Activated T-cell treated with anti-CD3 and anti-CD28 coated beads, Interleukin-2, amount 50 U/mL, for 1 hour (primary cell): ENCODE data around the gene ATG2B.

Experiments
- DNase-seq: peaks from one replicate; pipeline ENCODE4 v3.0.0-alpha.2; 2020

ATG2B gene, protein sequence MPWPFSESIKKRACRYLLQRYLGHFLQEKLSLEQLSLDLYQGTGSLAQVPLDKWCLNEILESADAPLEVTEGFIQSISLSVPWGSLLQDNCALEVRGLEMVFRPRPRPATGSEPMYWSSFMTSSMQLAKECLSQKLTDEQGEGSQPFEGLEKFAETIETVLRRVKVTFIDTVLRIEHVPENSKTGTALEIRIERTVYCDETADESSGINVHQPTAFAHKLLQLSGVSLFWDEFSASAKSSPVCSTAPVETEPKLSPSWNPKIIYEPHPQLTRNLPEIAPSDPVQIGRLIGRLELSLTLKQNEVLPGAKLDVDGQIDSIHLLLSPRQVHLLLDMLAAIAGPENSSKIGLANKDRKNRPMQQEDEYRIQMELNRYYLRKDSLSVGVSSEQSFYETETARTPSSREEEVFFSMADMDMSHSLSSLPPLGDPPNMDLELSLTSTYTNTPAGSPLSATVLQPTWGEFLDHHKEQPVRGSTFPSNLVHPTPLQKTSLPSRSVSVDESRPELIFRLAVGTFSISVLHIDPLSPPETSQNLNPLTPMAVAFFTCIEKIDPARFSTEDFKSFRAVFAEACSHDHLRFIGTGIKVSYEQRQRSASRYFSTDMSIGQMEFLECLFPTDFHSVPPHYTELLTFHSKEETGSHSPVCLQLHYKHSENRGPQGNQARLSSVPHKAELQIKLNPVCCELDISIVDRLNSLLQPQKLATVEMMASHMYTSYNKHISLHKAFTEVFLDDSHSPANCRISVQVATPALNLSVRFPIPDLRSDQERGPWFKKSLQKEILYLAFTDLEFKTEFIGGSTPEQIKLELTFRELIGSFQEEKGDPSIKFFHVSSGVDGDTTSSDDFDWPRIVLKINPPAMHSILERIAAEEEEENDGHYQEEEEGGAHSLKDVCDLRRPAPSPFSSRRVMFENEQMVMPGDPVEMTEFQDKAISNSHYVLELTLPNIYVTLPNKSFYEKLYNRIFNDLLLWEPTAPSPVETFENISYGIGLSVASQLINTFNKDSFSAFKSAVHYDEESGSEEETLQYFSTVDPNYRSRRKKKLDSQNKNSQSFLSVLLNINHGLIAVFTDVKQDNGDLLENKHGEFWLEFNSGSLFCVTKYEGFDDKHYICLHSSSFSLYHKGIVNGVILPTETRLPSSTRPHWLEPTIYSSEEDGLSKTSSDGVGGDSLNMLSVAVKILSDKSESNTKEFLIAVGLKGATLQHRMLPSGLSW (N-terminal part only)

DNA sequence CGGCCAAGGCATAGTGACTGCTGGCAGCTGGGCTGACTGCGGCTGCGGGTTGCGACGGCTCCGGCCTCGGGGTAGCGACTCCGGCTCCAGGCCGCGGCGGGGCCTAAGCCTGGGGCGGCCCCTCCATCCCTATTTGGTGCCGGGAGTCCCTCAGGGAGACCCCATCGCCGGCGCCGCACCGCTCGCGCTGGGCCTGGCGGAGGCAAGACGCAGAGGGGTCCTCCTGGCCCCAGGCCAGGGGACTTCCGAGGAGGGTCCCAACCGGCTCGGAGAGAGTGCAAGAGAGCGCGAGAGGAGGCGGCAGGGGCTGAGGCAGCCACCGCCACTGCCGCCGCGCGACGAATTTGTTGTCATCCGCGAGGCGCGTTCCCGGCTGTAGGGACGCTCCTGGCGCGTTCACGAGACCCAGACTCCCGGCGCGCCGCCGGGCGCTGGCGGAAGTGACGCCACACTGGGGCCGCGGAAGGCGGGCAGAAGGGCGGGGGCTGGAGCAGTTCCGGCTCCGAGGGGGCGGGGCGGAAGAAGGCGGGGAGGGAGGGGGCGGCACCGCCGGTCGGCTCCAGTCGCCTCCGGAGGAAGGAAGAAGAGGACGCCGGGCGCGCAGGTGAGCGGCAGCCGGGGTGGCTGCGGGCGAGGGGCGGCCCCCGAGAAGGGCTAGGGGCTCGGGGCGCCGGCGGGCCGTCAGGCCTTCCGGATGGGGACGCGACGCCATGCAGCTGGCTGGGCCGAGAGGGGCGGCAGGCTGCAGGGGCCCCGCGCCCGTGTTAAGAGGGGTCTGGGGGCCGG lies at the start of gene ATG2B, which contains the start of gene GSKIP:
Gene ATG2B, minus strand, starts transcription at position 377 of the 786 bp plus-strand sequence. Its CDS starts 365 bp downstream, at position 12.
Gene GSKIP, plus strand, starts transcription at position 562 of the 786 bp plus-strand sequence. CDS start 18,722 bp downstream, outside the sequence.
- DNase-seq: peak; percentile 99

DNA sequence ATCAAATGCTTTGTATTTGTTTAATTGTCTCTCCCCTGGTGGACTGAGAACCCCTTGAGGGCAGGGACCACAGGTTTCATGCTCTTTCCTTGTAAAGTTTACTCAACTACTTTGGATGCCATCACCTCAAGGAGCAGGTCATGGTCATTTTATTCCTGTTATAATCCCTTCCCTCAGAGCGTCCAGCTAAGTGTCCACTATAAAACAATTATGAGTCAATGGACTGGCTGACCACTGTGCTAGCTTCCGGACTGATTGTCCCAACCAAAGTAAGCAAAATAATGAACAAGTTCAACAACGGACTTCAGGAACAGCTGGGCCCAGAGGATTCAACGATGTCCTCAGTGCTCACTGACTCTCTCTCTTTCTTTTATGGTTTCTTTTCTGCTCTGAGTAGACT lies 47.0 kb upstream of the ATG2B start:
- no peak for DNase-seq

DNA sequence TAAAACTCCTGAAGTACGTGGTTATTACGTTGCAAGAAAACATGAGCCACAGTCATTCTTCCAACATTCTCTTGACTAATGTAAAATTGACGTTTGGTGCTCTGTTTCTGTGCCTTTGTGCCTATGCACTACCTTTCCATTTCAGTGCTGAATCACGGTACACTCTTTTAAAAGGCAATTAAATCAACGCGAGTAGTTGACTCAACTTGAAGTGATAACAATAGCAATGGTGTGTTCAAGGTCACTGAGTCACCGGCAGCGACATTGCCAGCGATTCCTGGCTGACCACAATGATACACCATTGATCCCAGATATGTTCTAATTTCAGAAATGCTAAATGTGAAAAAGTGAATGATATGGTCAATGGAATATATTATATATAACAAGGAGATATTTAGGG lies 46.6 kb upstream of the ATG2B start:
- DNase-seq: no peak

DNA sequence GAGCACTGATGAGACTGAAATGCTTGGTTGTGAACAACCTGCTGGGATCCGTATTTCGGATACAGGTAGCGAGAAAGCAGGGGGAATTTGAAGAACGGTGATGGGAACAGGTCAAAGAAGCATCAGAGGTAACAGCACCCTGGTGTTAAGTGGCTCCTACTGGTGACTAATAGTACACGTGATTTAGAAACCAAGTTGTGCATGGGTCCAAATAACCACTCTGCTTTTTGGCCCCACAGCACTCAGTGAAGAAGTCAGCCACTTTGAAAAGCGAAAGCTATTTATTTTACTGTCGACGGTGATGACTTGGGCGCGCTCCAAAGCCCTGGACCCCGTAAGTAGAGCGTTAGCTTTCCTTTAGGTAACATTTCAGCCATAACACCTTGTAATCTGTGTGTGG lies 45.5 kb upstream of the ATG2B start:
- no peak for DNase-seq

DNA sequence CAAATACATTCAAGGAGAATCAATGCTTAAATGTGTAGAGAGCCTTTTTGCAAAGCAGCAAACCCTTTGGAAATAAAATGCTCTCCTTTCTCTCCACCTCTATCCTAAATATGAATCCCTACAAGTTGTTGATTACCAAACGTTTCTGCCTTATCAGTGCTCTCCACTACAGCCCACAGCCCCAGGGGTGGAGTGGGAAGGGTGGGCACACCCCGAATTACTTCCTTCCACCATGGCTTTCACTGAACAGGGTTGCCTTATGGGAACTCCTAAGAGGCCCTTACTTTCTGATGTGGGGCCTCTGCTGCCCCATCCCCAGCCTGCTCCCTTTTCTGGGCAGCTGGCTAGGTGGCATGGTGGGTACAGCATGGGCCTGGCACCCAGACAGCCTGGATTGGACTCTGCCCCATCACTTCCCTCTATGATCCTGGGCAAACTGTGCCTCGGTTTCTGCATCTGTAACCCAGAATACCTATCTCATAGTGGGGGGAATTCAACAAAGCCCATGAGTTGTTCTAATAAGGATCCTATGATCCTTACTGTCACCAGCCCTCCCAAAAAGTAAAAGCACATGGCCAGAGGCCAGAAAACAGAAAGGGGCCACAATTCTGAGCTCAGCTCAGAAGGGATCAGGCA lies 44.9 kb upstream of the ATG2B start:
- DNase-seq: no peak

DNA sequence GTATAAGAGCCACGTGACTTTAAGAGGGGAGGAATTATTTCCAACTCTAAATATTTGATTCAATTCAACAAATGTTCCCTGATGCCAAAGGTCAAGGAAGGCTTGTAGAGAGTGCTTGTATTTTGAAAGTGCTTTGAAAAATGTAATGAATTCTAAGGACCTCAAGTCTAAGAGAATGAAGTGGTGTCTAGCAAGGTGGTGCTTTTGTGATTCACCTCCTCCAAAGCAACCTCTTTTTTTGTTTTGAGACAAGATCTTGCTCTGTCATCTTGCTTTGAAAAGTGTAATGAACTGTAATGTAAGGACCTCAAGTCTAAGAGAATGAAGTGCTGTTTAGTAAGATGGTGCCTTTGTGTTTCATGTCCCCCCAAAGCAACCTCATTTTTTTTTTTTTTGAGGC lies 42.5 kb upstream of the ATG2B start:
- DNase-seq: no peak

DNA sequence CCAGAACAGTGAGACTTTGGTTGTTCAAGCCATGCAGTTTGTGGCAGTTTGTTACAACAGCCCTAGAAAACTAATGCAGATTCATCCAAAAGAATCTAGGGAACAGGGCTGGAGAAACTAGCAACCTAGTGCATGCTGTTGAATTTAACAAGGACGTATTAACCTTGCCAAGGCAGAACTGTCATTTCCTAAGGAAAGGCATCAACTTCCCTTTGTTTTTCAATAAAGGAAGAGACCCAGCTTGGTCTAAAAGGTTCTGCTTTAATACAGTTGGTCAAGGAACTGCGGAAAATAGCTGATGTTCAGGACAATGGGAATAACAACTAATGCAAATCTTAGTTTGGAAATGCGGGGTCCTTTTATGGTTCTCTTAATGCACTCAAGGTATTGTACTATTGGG lies 40.3 kb upstream of the ATG2B start:
- DNase-seq: no peak

DNA sequence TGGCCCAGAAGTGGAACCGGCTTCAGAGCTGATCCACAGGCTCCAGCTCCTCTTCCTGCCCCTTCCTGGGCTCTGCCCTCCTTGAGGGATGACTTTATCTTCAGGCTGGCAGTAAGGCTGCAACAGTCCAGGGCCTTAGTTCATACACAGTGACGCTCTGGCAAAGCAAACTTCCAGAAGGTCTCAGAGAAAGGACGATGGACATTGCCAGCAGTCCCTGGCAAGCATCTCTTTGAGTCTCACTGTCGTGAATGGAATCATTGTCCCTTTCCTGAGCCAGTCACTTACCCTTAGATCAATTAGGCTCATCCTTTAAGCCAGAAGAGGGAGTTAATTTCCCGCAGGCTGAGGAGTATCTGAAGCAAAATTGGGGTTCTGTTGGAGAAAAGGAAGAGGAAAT lies 37.4 kb upstream of the ATG2B start:
- no peak for DNase-seq

DNA sequence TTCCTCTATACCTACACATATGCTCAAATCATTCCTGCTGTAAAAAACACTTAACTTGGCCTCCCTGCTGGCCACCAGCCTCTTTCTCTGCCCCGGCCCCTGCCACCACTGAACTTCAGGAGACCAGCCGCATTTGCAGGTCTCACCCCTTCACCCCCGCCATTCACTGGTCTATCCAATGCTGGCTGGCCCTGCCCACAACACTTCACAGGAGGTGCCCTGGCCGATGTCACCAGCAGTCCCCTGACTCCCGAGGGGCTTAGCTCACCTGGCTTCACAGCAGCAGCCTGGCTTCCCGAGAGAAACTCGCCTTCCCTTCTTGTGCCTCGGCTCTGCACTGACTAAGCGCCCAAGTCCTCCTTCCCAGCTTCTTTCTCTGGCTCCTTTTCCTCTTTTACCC lies 36.3 kb upstream of the ATG2B start:
- DNase-seq: no peak

DNA sequence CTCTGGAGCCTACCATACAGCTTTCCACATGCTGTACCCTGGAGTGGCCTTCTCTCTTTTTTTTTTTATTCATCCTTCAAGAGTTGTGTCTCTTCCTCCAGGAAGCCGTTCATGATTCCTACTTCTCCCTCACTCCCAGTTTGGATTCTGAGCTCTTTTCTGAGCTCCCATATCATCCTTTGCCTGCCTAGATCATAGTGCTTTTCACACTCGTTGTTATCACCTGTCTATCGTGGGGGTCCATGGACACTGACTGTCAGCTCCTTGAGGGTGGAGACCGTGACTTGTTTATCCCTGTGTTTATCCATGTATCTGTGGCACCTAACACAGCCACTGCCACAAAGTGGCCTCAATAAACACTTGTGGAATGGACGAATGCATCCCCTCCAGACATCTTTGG lies 35.8 kb upstream of the ATG2B start:
- no peak for DNase-seq

DNA sequence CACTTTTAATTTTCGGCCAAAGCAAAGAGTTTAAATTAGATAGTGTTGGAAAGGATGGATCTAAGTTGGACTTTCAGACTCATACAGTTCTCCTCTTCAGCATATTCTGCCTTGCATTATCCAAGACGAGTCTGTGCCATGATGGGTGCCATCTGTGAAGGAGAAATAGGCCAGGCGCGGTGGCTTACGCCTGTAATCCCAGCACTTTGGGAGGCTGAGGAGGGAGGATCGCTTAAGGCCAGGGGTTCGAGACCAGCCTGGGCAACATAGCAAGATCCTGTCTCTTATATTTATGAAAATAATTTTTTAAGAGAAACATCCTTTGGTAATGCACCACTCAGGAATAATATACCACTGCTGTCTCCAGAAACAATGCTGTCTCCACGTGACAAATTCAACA lies 35.3 kb upstream of the ATG2B start:
- no peak for DNase-seq

DNA sequence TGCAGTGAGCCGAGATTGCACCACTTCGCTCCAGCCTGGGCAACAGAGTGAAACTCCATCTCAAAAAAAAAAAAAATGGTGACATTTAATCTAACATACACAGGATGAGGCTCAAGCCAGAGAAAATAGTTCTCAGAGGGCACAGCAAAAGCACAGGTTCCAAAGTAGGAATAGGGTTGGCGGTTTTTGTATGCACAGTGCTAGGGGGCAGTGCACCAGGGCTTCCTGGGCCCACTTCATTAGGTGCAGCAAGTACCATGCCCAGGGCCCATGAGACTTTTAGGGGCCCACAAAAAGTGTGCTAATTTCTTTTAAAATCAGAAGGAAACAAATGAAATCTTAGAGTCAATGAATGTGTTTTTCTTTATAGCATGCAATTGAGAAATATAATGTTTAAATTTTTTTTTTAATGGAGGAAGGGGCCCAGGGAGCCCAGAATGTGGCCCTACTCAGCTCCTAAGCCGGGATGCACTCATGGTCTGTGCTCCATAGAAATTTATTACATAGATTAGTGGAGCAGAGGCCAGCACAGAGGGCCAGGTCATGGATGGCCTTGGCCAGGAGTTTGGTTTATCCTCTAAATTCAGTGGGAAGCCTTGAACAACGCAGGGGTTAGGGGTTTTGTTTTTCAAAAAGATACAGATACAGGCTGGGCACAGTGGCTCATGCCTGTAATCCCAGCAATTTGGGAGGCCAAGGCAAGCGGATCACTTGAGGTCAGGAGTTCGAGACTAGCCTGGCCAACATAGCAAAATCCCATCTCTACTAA lies 31.1 kb upstream of the ATG2B start:
- no peak for DNase-seq

DNA sequence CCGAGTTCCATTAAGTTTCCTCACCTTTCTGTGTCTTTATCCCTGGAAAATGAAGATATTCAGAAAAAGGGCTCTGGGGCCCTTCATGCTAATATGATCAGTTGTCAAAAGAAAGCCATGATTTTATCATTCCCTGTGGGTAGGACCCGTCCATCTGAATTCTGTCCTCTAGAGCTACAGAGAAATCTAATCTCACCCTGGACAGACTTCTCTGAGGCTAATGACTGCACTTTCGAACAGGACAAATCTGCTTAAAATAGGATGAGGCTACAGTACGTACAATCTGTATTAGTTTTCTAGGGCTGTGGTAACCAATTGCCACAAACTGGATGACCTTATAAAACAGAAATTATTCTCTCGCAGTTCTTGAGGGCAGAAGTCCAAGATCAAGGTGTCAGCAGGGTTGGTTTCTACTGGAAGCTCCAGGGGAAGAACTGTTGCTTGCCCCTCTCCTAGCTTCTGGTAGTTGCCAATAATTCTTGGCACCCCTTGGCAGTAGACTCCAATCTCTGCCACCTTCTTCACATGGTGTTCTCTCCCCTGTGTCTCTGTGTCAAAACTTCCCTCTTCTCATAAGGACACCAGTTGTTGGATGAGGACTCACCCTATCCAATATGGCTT lies 30.0 kb upstream of the ATG2B start:
- DNase-seq: no peak

DNA sequence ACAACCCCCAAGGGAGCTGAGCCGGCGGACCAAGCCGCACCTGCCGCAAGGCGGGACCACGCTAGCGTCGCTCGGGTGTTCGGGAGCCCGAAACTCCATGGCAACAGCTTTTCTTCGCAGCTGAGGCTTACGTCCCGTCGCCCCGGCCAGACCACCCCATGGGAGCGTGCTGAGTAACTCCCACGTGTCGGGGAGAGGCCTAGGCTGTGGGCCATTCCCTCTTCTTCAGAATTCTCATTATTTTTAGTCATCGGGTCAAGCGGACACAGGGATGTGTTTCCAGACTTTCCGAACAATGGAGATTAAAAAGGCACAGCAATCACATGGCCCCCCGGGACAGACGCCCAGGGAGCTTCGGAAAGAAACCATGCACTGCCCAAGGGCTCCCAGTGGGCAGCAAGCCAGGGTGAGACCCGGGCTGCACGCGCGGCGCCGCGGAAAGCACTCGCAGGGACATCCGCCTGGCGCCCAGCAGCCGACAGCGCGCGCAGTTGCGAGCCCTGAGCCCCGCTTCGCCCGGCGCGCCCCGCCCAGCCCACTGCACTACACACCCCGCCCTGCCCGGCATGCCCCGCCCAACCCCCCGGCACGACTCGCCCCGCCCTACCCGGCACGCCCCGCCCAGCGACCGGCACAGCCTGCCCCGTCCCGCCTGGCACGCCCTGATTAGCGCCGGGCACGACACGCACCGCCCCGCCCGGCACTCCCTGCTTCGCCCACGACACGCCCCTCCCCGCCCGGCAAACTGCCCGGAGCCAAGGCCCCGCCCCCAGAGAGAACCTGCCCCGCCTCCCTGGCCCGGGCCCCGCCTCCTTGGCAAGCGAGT lies 28.4 kb upstream of the ATG2B start:
- DNase-seq: peak; percentile 100

DNA sequence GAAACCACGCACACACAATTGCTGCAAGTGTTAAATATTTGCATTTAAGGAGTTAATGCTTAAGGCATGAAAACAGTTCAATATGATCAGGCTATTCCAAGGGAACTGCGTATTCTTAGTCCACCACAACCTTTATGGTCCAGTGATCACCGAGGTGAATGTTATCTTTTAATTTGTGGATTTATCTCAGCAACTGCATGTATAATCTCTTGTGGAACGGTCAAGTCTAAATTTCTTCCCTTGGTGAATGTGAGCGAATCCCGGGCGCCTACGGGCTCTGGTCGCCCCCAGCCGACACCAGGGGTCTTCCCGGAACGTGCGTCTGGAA lies 27.8 kb upstream of the ATG2B start:
- DNase-seq: no peak

DNA sequence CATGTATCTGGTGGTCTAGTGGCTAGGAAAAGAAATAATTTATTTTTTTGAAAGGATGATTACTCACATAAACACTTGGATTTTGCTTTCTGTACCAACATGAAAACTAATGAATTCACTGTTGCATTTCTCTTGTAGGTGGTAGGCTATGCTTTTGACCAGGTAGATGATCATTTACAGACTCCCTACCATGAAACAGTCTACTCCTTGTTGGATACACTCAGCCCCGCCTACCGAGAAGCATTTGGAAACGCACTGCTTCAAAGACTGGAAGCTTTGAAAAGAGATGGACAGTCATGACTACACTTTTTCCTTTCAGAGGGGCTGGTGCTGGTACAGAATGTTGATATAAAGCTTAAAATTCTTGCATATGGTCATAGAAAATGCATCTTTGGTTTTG lies 22.2 kb upstream of the ATG2B start:
- DNase-seq: no peak

DNA sequence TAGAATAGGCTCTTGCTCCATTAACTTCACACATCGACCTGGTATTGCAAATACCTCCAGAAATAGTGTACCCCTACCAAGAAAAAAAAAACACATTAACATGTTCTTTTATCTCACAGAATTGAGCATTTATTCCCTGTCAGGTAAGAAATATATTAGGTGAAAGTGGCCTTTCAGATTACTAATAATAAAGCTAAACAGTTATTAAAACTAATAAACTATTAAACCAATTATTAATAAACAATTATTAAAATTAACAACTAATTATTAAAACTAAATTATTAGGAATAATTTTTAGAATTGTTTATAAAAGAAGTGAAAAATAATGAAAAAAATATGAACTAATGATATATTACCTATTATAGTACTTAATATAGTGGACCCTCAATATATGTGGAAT lies 21.6 kb upstream of the ATG2B start:
- no peak for DNase-seq

DNA sequence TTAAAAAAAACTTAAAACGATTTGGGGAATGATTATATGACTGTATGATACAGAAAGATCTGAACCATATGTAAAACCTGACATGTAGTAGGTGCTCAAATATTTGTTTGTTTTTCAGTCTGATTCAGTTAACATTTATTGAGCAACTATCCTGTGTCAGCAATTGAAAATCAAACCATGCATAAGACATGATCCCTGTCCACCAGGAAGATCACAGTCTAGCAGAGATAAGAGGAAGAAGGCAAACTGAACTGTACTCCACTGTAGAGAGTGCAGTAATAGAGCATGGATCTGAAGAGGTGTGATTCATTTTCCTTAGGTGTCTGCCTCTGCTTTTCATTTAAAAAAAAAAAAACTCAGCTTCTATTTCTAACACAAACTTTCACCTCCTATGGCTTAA lies 20.9 kb upstream of the ATG2B start:
- no peak for DNase-seq

DNA sequence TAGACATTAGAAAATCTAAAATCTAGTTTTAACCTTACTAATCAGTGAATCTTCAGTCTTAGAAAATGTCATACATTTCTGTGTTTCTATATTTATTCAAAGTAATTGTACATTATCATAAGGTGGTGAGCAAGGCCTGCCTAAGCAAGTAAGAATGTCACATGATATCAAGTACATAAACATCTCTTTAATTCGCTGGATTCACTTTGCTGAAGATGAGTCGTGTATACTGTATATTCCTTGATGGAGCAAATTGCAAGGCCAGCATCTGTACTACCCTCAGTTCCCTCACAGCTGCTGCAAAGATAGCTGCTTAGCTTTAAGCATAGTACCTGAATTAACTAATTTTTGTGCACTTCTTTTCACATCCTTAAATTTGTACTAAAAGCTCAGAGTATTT lies 20.3 kb upstream of the ATG2B start:
- DNase-seq: no peak

DNA sequence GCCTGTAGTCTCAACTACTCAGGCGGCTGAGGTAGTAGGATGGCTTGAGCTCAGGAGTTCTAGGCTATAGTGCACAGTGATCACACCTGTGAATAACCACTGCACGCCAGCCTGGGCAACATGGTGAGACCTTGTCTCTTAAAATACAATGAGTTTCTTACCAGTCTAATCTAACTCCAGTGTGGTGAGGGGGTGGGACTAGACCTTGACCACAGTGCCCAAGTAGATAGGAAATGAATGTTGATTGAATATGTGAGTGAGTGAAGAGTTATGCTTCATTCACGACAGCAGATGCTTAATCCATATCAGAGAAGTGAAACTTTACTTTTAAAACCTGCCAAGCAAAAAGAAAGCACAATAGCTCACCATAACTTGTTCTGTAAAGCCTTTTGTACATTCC lies 17.6 kb upstream of the ATG2B start:
- DNase-seq: no peak
